Sigmoid colon (tissue), 4 donors: ENCODE results near the gene ITPR1.

Experiments used
- CTCF ChIP-seq, 4 experiments: fragments of 450-650 bp in 3 of 4; fragments of 200-600 bp in 1 of 4; IDR thresholded peaks; one replicate each; pipeline ENCODE4 v1.5.1; 2016 to 2019; ENCODE audit warnings: antibody characterized with exemption in 4 of 4, mild to moderate bottlenecking in 3 of 4, moderate library complexity in 2 of 4
- POLR2A ChIP-seq, 2 donors: fragments of 450-650 bp; IDR thresholded peaks; one replicate each; pipeline ENCODE4 v1.6.1; 2016; ENCODE audit warnings: antibody characterized with exemption in 2 of 2, mild to moderate bottlenecking in 2 of 2, moderate library complexity in 2 of 2
- POLR2AphosphoS5 ChIP-seq, 4 donors: sonication (generic); formaldehyde crosslinking; IDR thresholded peaks; one replicate each; pipeline ENCODE4 v1.6.1; 2017; ENCODE audit warnings: antibody characterized with exemption in 4 of 4

DNA sequence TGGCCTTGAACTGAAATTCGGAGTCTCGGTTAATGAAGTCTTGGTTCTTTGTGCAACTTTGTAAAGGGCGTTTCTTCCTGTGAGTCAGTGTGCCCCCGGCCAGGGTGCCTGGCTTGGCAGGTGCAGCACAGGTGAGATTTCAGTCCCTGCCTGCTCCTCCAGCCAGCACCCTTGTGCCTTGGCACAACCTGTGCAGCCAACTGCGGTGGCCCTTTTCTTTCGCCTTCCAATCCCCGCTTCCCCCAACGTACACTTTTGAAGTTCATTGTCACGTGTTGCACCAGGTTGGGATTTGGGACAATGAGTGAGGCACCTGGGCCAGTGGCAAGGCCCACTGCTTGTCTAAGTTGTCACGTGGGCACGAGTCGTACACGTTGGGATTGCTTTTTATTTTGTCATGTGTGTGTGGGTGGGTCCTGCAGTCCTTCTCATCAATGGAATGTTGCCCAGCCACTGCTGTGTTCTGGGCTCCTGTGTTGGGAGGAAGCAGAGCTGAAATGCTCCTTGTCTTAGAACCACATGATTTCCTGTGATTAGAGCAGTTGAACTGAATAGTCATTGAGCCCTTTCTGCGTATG is 243.2 kb downstream of the ITPR1 start:
- TF ChIP-seq CTCF (IDR thresholded peaks at IDR 0.05) (no peak), POLR2A (IDR thresholded peaks at IDR 0.05) (no peak), POLR2AphosphoS5 (IDR thresholded peaks at IDR 0.05) (peak in 1 of 4 donors; percentile 51)
